Aorta (tissue), 5 donors: ENCODE measurements around the gene LPO. TPM values are rescaled to one million over a fixed set of nuclear protein-coding genes. Genes with fewer than 3 reads are reported as not detected.

Experiments
- ATAC-seq: fragments of 200-7000 bp; cut with Tn5 transposase; one replicate; pipeline ENCODE4 v1.9.1; 2022; ENCODE audit warnings: moderate library complexity; ENCODE audit not compliant: low FRiP score
- DNase-seq, 2 donors: peaks; one replicate each; pipeline ENCODE4 v3.0.0-alpha.2; 2020
- H3K27ac ChIP-seq, 2 donors: one replicate each; pipeline ENCODE4 v1.5.1; 2013; ENCODE audit warnings: low read length in 2 of 2, mild to moderate bottlenecking in 2 of 2, moderate library complexity in 2 of 2, control low read depth in 1 of 2, inconsistent platforms in 1 of 2, low read depth in 1 of 2
- H3K27me3 ChIP-seq, 2 donors: one replicate each; pipeline ENCODE4 v1.6.1; 2013; ENCODE audit warnings: control low read depth in 1 of 2, low read length in 1 of 2, mild to moderate bottlenecking in 1 of 2, moderate library complexity in 1 of 2; ENCODE audit not compliant: insufficient read depth in 2 of 2, control insufficient read depth in 1 of 2
- H3K36me3 ChIP-seq, 2 donors: one replicate each; pipeline ENCODE4 v1.6.1; 2013; ENCODE audit warnings: control low read depth in 1 of 2, low read length in 1 of 2, mild to moderate bottlenecking in 1 of 2; ENCODE audit not compliant: insufficient read depth in 2 of 2, control insufficient read depth in 1 of 2
- H3K4me1 ChIP-seq, 2 donors: one replicate each; pipeline ENCODE4 v1.6.1; 2013; ENCODE audit warnings: low read length in 2 of 2, control low read depth in 1 of 2, mild to moderate bottlenecking in 1 of 2, moderate library complexity in 1 of 2; ENCODE audit not compliant: insufficient read depth in 2 of 2, control insufficient read depth in 1 of 2
- H3K4me3 ChIP-seq, 2 donors: one replicate each; pipeline ENCODE4 v1.5.1; 2013; ENCODE audit warnings: low read length in 2 of 2, control low read depth in 1 of 2, mild to moderate bottlenecking in 1 of 2
- H3K9me3 ChIP-seq: one replicate; pipeline ENCODE4 v1.6.1; 2013; ENCODE audit warnings: mild to moderate bottlenecking, low read length; ENCODE audit not compliant: control insufficient read depth
- WGBS, 2 donors: extraction: QIAGEN DNeasy Blood & Tissue Kit; methylation state at CpG; one replicate each; pipeline ENCODE4 v1.1.7; 2013; 5-methylcytosine and 5-hydroxymethylcytosine counted together
- intact Hi-C, 2 donors: fragments of 100-400 bp; cut with DNase I; formaldehyde crosslinking; loops; one replicate each; pipeline versions ENCODE4 v1.14.2 to v1.15.0; 2022
- long read RNA-seq, 2 donors: library from polyadenylated mRNA; unstranded; transcript quantifications; one replicate each; pipeline ENCODE4 v2.0.0, GENCODE V29; 2020 to 2021
- polyA plus RNA-seq, 2 donors: library from polyadenylated mRNA; stranded (reverse); fragments of 200-250 nt; gene quantifications; one replicate each; pipeline ENCODE4 v1.2.3, GENCODE V29; 2013
- total RNA-seq, 2 donors: library from RNA; stranded (reverse); fragmentation: NEBNext Ultra II Directional; extraction: Animal tissue kit (Norgen Biotek cat#: 25700); gene quantifications; one replicate each; pipeline ENCODE4 v1.2.1, GENCODE V29; 2021
- donor health status: healthy with polysubstance abuse.
- donor health status: Bipolar disorder and iron deficiency.
- donor health status: DM: no; HTN: no; CAD: no.
- donor health status: DM: no; HTN: no; CAD: no.
- donor health status: DM: yes; HTN: yes; CAD: no.

Gene LPO
- total RNA-seq (not detected), polyA plus RNA-seq (not detected)
- long read RNA-seq, donor 1 = 0 reads
- long read RNA-seq, donor 2 = 0 reads

DNA sequence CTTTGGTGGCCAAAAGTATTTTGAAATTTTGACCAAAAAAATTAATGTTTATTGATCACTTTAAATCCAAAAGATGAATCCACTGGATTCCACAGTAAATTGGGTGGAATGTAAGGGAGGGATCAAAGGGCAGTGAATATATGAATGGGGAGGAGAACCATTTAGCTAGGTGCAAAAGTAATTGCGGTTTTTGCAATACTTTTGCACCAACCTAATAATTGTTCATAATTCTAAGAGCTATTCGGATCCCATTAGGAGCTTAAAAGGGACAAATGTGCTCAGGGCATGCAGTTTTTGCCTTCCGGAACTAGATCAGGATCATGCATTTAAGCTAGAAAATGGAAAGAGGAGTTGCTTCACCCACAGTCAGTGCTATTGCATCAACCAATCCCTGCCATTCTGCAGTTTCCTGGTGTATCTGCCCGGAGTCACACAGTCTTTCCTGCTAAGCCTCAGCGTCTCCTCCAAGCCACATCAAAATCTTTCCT, at the start of gene LPO:
Gene LPO, plus strand, starts transcription at position 438 of the 488 bp plus-strand sequence. CDS start 4,396 bp downstream, outside the sequence.
- Histone ChIP-seq H3K36me3 (no peaks in the 10 kb centered on the region), H3K4me1 (no peaks in the 10 kb centered on the region), H3K9me3 (peaks cover 1% of the 10 kb centered on the region), H3K27me3 (no peaks in the 10 kb centered on the region), H3K4me3 (no peak within 1 kb of the TSS), H3K27ac (no peak within 1 kb of the TSS)
- WGBS, 2 donors = 63 to 77% methylated on average over 5 of the region's 5 CpGs
- ATAC-seq = no peak
- DNase-seq = no peak
- intact Hi-C loops = no loop called here

DNA sequence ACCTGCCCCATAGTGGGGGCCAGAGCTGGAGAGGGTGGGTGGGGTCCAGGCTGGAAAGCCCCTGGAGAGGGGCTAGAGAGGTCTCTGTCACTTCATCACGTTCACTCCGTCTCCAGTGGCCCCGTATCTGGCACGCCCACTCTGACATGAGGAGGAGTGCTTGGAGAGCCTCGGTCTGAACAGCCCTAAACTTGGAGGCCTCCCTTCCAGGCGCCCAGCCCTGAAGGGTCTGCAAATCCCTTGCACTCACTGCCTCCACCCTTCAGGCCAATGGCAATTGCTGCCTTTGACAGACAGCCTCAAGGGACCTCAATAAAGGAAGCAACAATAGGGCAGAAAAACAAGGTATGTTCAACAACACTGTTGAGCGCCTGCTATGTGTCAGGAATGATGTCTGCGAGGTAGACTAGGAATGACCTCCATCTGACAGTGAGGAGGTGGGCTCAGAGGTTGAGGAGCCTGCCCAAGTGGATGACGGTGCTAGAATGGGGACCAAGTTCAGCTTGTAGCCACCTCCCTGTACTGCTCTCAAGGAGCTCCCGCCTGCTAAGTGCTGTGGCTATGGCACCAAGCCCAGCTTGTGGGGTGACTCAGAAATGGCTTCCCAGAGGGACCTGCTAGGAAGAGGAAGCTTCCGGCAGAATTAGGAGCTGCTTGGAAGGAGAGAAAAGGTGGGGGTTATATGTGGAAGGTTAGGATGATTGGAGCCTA, 48.8 kb upstream of the LPO start:
- H3K27me3 ChIP-seq = no peaks in the 10 kb centered on the region
- H3K4me1 ChIP-seq = no peaks in the 10 kb centered on the region
- H3K9me3 ChIP-seq = no peaks in the 10 kb centered on the region
- H3K4me3 ChIP-seq = no peak overlapping the region
- intact Hi-C loops = no loop called here
- H3K36me3 ChIP-seq = no peaks in the 10 kb centered on the region
- DNase-seq = peak; percentile 76 to 86
- 50 to 53% methylated on average over 11 of the region's 11 CpGs for WGBS, 2 donors
- ATAC-seq = no peak
- H3K27ac ChIP-seq = no peak overlapping the region

DNA sequence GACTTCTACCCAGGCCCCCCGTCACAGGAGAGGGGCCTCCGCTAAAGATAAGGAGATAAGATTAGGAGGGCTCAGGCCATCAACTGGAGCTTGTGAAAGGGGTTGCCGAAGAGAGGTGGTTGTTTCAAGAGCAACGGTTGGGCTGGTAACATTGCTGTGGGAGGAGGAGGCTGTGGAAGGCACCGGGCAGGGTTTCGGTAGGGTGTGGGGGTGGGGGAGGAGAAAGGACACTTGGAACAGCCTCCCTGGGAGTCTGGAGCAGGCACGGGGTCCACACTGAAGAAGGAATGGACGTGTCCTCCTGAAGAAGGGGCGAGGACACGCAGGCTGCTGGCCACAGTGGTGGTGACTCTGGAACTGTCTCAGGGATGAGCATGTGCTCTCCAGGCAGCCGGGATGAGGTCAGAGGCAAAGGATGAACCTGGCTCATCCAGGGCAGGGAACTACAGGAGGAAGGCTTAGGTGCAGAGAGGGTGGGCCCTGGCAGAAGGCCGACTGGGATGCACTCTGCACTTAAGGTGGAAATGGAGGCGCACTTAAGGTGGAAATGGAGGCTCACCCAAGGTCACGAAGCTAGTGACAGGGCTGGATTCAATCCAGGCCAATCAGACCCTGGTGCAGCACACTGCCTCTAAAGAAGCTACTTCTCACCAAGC, 47.0 kb upstream of the LPO start:
- no peak for ATAC-seq
- H3K27me3 ChIP-seq = no peaks in the 10 kb centered on the region
- no peaks in the 10 kb centered on the region for H3K4me1 ChIP-seq
- WGBS, 2 donors = 44% methylated on average over 14 of the region's 14 CpGs
- H3K36me3 ChIP-seq = no peaks in the 10 kb centered on the region
- H3K9me3 ChIP-seq = no peaks in the 10 kb centered on the region
- no peak overlapping the region for H3K4me3 ChIP-seq
- no peak overlapping the region for H3K27ac ChIP-seq
- DNase-seq = no peak
- intact Hi-C loops = no loop called here

DNA sequence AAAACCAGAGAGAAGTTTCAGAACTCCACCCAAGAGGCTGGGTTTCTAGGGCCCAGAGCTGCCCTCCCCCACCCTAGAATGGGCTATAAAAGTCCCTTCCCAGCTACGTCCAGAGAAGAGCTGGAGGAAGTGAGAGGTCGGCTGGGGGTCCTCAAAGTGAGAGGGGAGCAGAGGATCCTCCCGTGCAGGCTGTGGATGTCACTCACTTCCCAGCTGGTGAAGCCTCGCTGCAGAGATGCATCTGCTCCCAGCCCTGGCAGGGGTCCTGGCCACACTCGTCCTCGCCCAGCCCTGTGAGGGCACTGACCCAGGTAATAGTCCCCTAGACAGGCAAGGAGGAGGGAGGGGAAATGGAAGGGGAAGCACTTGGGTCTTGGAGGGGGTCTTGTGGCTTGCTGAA, 45.8 kb upstream of the LPO start, which contains the start of gene EPX:
Gene EPX, plus strand, starts transcription at position 115 of the 400 bp plus-strand sequence. Its CDS starts 121 bp downstream, at position 236.
- WGBS, 2 donors = 20 to 21% methylated on average over 6 of the region's 6 CpGs
- Histone ChIP-seq H3K27me3 (no peaks in the 10 kb centered on the region), H3K9me3 (no peaks in the 10 kb centered on the region), H3K4me3 (no peak within 1 kb of the TSS), H3K36me3 (no peaks in the 10 kb centered on the region), H3K4me1 (no peaks in the 10 kb centered on the region), H3K27ac (no peak within 1 kb of the TSS)
- ATAC-seq (no peak), DNase-seq (no peak)
- intact Hi-C loops = no loop called here

DNA sequence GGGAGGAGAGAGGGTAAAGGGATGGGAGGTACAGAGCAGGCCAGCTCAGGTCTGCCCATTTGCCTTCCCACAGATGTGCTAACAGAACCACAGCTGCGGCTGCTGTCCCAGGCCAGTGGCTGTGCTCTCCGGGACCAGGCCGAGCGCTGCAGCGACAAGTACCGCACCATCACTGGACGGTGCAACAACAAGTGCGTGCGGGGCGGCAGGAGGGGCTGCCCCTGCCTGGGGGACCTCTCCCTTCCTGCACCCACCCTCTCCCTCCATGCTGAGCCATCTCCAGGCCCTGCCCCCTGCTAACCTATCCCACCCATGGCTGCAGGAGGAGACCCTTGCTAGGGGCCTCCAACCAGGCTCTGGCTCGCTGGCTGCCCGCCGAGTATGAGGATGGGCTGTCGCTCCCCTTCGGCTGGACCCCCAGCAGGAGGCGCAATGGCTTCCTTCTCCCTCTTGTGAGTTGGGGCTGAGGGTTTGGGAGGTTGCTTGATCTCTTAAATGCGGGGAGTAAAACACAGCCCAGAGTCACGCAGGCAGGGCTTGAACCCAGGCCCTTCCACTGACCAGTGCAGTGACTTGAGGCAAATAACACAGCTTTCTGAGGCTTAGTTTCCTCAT, 44.6 kb upstream of the LPO start:
- Histone ChIP-seq H3K27me3 (no peaks in the 10 kb centered on the region), H3K4me3 (no peak overlapping the region), H3K4me1 (no peaks in the 10 kb centered on the region), H3K36me3 (no peaks in the 10 kb centered on the region), H3K27ac (no peak overlapping the region), H3K9me3 (no peaks in the 10 kb centered on the region)
- DNase-seq (no peak), ATAC-seq (peak; percentile 3)
- 69 to 72% methylated on average over 18 of the region's 18 CpGs for WGBS, 2 donors
- intact Hi-C loops = no loop called here

DNA sequence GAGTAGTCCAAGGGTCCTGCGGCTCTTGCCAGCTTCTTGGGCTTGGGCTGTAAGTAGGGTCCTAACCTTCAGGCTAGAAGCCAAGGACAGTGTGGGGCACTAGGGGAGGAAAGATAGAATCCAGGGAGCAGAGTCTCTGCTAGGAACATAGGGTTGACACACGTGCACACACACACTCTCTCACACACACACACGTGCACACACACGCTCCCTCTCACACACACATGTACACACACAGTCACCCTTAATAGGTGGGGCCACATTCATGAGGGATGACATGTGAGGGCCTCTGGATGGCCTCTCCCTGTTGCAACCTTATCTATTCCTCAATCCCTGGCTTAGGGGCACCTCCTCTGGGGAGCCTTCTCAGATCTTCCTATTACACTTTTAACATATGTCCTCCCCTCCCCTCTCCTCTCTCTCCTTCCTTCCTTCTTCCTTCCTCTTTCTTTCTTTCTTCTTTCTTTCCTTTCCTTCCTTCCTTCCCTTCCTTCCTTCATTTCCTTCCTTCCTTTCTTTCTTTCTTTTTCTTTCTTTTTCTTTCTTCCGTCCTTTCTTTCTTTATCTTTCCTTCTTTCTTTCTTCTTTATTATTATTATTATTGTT, 42.8 kb upstream of the LPO start:
- no peak for ATAC-seq
- H3K9me3 ChIP-seq = no peaks in the 10 kb centered on the region
- H3K4me1 ChIP-seq = no peaks in the 10 kb centered on the region
- H3K27me3 ChIP-seq = no peaks in the 10 kb centered on the region
- no peak overlapping the region for H3K4me3 ChIP-seq
- intact Hi-C loops = no loop called here
- H3K36me3 ChIP-seq = no peaks in the 10 kb centered on the region
- H3K27ac ChIP-seq = no peak overlapping the region
- 75 to 90% methylated on average over 5 of the region's 5 CpGs for whole genome bisulfite sequencing, 2 donors
- no peak for DNase-seq

DNA sequence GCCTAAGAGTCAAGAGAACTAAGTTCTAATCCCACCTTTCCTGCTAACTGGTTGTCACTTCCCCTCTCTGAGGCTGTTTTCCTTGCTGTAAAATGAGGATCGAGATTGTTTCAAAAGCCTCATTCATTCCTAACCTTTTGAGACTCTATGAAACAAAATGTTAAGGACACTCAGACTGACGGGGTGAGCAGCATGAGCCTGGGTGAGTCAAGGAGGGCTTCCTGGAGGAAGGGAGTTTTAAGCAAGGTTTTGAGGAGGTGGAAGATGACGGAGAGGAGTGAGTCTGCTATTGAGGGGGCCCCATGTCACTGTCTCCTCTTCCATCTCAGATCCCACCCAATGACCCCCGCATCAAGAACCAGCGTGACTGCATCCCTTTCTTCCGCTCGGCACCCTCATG, 41.8 kb upstream of the LPO start:
- intact Hi-C loops = no loop called here
- no peak for ATAC-seq
- no peak overlapping the region for H3K4me3 ChIP-seq
- no peaks in the 10 kb centered on the region for H3K9me3 ChIP-seq
- no peaks in the 10 kb centered on the region for H3K36me3 ChIP-seq
- no peak overlapping the region for H3K27ac ChIP-seq
- H3K27me3 ChIP-seq = no peaks in the 10 kb centered on the region
- no peaks in the 10 kb centered on the region for H3K4me1 ChIP-seq
- 81 to 83% methylated on average over 7 of the region's 7 CpGs for WGBS, 2 donors
- DNase-seq = no peak

DNA sequence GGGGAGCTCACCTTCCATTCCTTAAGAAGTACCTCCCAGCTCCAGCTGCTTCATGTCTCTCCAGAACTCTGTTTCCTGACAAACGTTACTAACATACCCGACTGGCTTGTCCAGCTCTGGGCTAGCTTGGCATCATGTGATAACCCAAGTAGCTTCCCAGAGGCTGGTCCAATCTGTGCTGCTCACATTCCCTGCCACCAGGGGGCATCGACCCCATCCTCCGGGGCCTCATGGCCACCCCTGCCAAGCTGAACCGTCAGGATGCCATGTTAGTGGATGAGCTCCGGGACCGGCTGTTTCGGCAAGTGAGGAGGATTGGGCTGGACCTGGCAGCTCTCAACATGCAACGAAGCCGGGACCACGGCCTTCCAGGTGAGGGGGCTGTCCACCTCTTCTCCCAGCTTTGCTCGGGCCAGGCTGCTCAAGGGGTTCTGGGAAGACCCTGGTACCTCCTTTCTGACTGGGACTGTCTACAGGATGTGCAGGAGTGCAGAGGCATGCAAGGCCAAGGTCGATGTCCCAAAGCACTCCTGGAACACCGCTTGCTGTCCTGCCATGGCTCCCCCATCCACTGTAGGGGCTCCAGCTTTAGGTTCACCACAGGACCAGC, 38.3 kb upstream of the LPO start:
- Histone ChIP-seq H3K9me3 (no peaks in the 10 kb centered on the region), H3K4me3 (no peak overlapping the region), H3K36me3 (no peaks in the 10 kb centered on the region), H3K27me3 (no peaks in the 10 kb centered on the region), H3K4me1 (no peaks in the 10 kb centered on the region), H3K27ac (no peak overlapping the region)
- WGBS, 2 donors = 42 to 50% methylated on average over 14 of the region's 14 CpGs
- peak in 1 of 2 donors; percentile 64 for DNase-seq
- ATAC-seq = no peak
- intact Hi-C loops = no loop called here
